Measurements from ENCODE around the gene PLSCR4. TPM values are rescaled to one million over a fixed set of nuclear protein-coding genes. Genes with fewer than 3 reads are reported as not detected.

Gene PLSCR4
- total and polyA plus RNA-seq, 4 donors: 19.5 to 56.4 (median 34.9) TPM

- Histone ChIP-seq H3K9ac (ENCODE audit: low read depth in 1 of 2, low read length in 2 of 2) (no peak overlapping the region), H3K27ac (ENCODE audit: low read depth in 1 of 2, low read length in 2 of 2) (no peak overlapping the region), H3K4me3 (ENCODE audit: low read depth in 1 of 3, low read length in 3 of 3) (no peak overlapping the region), H3K9me3 (ENCODE audit: control insufficient read depth in 4 of 4, low read length in 3 of 4) (no peaks in the 10 kb centered on the region), H3K36me3 (ENCODE audit: control insufficient read depth in 4 of 4, insufficient read depth in 3 of 4, low read depth in 1 of 4, low read length in 3 of 4) (peaks cover 0 to 16% (median 8%) of the 10 kb centered on the region in 4 donors), H3K27me3 (ENCODE audit: control insufficient read depth in 4 of 4, insufficient read depth in 4 of 4, low read length in 3 of 4) (no peaks in the 10 kb centered on the region), H3K4me1 (ENCODE audit: control insufficient read depth in 4 of 4, insufficient read depth in 4 of 4, low read length in 3 of 4) (no peaks in the 10 kb centered on the region)
- no peak for TF ChIP-seq TAF1 (conservative IDR thresholded peaks at IDR 0.05)
- TF ChIP-seq YY1 (IDR thresholded peaks at IDR 0.05): no peak
- TF ChIP-seq RXRA (IDR thresholded peaks at IDR 0.05): no peak
- WGBS: 93% methylated on average over 5 of the region's 5 CpGs
- no peak for DNase-seq (ENCODE audit: low spot score)
These were observed 51.1 kb downstream of the PLSCR4 start for GRCh38 chr3:146199762-146200161.

GRCh38 chr3:146196789-146197188, 54.1 kb downstream of the PLSCR4 start:
- H3K9ac ChIP-seq (ENCODE audit: low read depth in 1 of 2, low read length in 2 of 2): no peak overlapping the region
- no peaks in the 10 kb centered on the region for H3K9me3 ChIP-seq (ENCODE audit: control insufficient read depth in 4 of 4, low read length in 3 of 4)
- WGBS: 89% methylated on average over 2 of the region's 2 CpGs
- H3K4me1 ChIP-seq (ENCODE audit: control insufficient read depth in 4 of 4, insufficient read depth in 4 of 4, low read length in 3 of 4): no peaks in the 10 kb centered on the region
- H3K27me3 ChIP-seq (ENCODE audit: control insufficient read depth in 4 of 4, insufficient read depth in 4 of 4, low read length in 3 of 4): no peaks in the 10 kb centered on the region
- H3K27ac ChIP-seq (ENCODE audit: low read depth in 1 of 2, low read length in 2 of 2): no peak overlapping the region
- TF ChIP-seq FOXA1 (IDR thresholded peaks at IDR 0.05): no peak
- TF ChIP-seq ZBTB33 (IDR thresholded peaks at IDR 0.05): no peak
- no peak for TF ChIP-seq FOXA2 (IDR thresholded peaks at IDR 0.05)
- TF ChIP-seq REST (IDR thresholded peaks at IDR 0.05): no peak
- no peak for TF ChIP-seq SP1 (IDR thresholded peaks at IDR 0.05)
- TF ChIP-seq YY1 (IDR thresholded peaks at IDR 0.05): no peak
- no peak for TF ChIP-seq NR2F2 (IDR thresholded peaks at IDR 0.05)
- TF ChIP-seq RXRA (IDR thresholded peaks at IDR 0.05): no peak
- TF ChIP-seq MAX (IDR thresholded peaks at IDR 0.05): no peak
- no peak overlapping the region for H3K4me3 ChIP-seq (ENCODE audit: low read depth in 1 of 3, low read length in 3 of 3)
- peaks cover 0 to 32% (median 10%) of the 10 kb centered on the region in 4 donors for H3K36me3 ChIP-seq (ENCODE audit: control insufficient read depth in 4 of 4, insufficient read depth in 3 of 4, low read depth in 1 of 4, low read length in 3 of 4)
- DNase-seq (ENCODE audit: low spot score): no peak

- 68% methylated on average over 4 of the region's 4 CpGs for WGBS
- Histone ChIP-seq H3K9me3 (ENCODE audit: control insufficient read depth in 4 of 4, low read length in 3 of 4) (no peaks in the 10 kb centered on the region), H3K4me3 (ENCODE audit: low read depth in 1 of 3, low read length in 3 of 3) (no peak overlapping the region), H3K27me3 (ENCODE audit: control insufficient read depth in 4 of 4, insufficient read depth in 4 of 4, low read length in 3 of 4) (no peaks in the 10 kb centered on the region), H3K9ac (ENCODE audit: low read depth in 1 of 2, low read length in 2 of 2) (no peak overlapping the region), H3K36me3 (ENCODE audit: control insufficient read depth in 4 of 4, insufficient read depth in 3 of 4, low read depth in 1 of 4, low read length in 3 of 4) (peaks cover 0 to 32% (median 10%) of the 10 kb centered on the region in 4 donors), H3K4me1 (ENCODE audit: control insufficient read depth in 4 of 4, insufficient read depth in 4 of 4, low read length in 3 of 4) (no peaks in the 10 kb centered on the region), H3K27ac (ENCODE audit: low read depth in 1 of 2, low read length in 2 of 2) (no peak overlapping the region)
- DNase-seq (ENCODE audit: low spot score): no peak
- TF ChIP-seq REST (IDR thresholded peaks at IDR 0.05) (no peak), FOXA1 (IDR thresholded peaks at IDR 0.05) (no peak), HNF4G (IDR thresholded peaks at IDR 0.05) (no peak), JUND (IDR thresholded peaks at IDR 0.05) (no peak), TAF1 (conservative IDR thresholded peaks at IDR 0.05) (no peak), FOXA2 (IDR thresholded peaks at IDR 0.05) (no peak), RXRA (IDR thresholded peaks at IDR 0.05) (no peak), RAD21 (IDR thresholded peaks at IDR 0.05) (no peak), EGR1 (IDR thresholded peaks at IDR 0.05; ENCODE audit: low read depth in 2 of 2) (no peak), HNF4A (conservative IDR thresholded peaks at IDR 0.05) (no peak), ATF3 (IDR thresholded peaks at IDR 0.05) (no peak), CTCF (IDR thresholded peaks at IDR 0.05; ENCODE audit: low read depth, low read length, missing input control) (no peak)
These were observed 55.3 kb downstream of the PLSCR4 start for GRCh38 chr3:146195605-146196004.
